Thyroid gland (tissue), 4 donors: ENCODE measurements around the gene GTF2B. TPM values are rescaled to one million over a fixed set of nuclear protein-coding genes. Genes with fewer than 3 reads are reported as not detected.
A peak's percentile ranks its signal among the peaks of the same experiment; 100 is the strongest.

ENCODE experiments used
- DNase-seq, 2 donors: peaks; one replicate each; pipeline ENCODE4 v3.0.0-alpha.2; 2019
- H3K27ac ChIP-seq, 3 donors: fragments of 200-600 bp; sonication (generic); 1 replicate in 2 of 3; 2 replicates in 1 of 3; pipeline ENCODE4 v1.5.1; 2016 to 2019; ENCODE audit warnings: mild to moderate bottlenecking in 1 of 3, moderate library complexity in 1 of 3
- H3K27me3 ChIP-seq: fragments of 200-600 bp; sonication (generic); one replicate; pipeline ENCODE4 v1.5.1; 2019
- H3K36me3 ChIP-seq, 2 donors: fragments of 200-600 bp; sonication (generic); one replicate each; pipeline ENCODE4 v1.5.1; 2016 to 2019
- H3K4me1 ChIP-seq, 2 donors: fragments of 200-600 bp; sonication (generic); one replicate each; pipeline ENCODE4 v1.5.1; 2017 to 2019
- H3K4me3 ChIP-seq, 3 donors: fragments of 200-600 bp; sonication (generic); replicated peaks in 1 of 3; 1 replicate in 2 of 3; 2 replicates in 1 of 3; pipeline ENCODE4 v1.5.1; 2016; ENCODE audit warnings: mild to moderate bottlenecking in 1 of 3
- H3K9me3 ChIP-seq: fragments of 200-600 bp; sonication (generic); one replicate; pipeline ENCODE4 v1.5.1; 2017
- POLR2A ChIP-seq, 2 donors: fragments of 450-650 bp; IDR thresholded peaks; one replicate each; pipeline ENCODE4 v1.6.1; 2017; ENCODE audit warnings: antibody characterized with exemption in 2 of 2, mild to moderate bottlenecking in 2 of 2, moderate library complexity in 1 of 2
- WGBS, 2 donors: methylation state at CpG; one replicate each; pipeline ENCODE4 v1.1.5; 2017; 5-methylcytosine and 5-hydroxymethylcytosine counted together
- intact Hi-C: fragments of 100-400 bp; cut with DNase I; formaldehyde crosslinking; loops from one replicate; pipeline ENCODE4 v1.15.1; 2023
- total RNA-seq, 4 donors: library from RNA; depleted of rRNA; stranded (reverse); fragments of >200 nt; gene quantifications; one replicate each; pipeline ENCODE4 v1.2.3, GENCODE V29; 2016
- TF ChIP-seq, protein P1 (sequence below), 6 experiments: fragments of 200-600 bp in 3 of 6; fragments of 450-650 bp in 3 of 6; sonication (generic) in 3 of 6; IDR thresholded peaks; one replicate each; pipeline ENCODE4 v1.5.1; 2016 to 2019; ENCODE audit warnings: antibody characterized with exemption in 6 of 6, mild to moderate bottlenecking in 2 of 6, inconsistent platforms in 1 of 6, moderate library complexity in 1 of 6

GTF2B gene
- total RNA-seq, 4 donors from 2014 or later, result 33.1 to 53.8 (median 39.0) TPM

DNA sequence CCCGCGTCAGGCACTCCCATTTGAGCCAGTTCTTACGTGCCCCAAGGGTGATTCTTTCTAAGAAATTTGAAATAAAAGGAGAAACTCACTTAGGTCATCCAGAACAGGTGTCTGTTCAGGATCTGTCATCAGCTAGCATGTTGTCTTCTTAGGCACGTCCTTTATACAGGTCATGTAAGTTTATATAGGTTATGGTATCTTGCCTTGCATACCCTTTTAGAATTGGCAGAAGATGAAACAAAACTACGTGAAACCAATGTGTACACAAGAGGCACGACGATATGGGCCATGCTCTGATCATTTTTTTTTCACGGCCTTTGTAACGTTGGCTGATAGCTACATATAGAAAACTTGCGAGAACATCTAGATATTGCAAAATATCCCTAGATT, 579 bp upstream of the GTF2B start:
- peaks cover 0 to under 1% of the 10 kb centered on the region in 2 donors for H3K36me3 ChIP-seq
- intact Hi-C loops, result no loop called here
- DNase-seq, result no peak
- peak overlapping the region; percentile 90 to 95 (median 94) for H3K27ac ChIP-seq
- H3K9me3 ChIP-seq, result no peaks in the 10 kb centered on the region
- peak overlapping the region in 2 of 3 donors; percentile 92 to 97 for H3K4me3 ChIP-seq
- 27 to 29% methylated on average over 10 of the region's 10 CpGs for WGBS, 2 donors
- H3K4me1 ChIP-seq, result peaks cover 17 to 22% of the 10 kb centered on the region in 2 donors
- TF ChIP-seq, protein P1, sequence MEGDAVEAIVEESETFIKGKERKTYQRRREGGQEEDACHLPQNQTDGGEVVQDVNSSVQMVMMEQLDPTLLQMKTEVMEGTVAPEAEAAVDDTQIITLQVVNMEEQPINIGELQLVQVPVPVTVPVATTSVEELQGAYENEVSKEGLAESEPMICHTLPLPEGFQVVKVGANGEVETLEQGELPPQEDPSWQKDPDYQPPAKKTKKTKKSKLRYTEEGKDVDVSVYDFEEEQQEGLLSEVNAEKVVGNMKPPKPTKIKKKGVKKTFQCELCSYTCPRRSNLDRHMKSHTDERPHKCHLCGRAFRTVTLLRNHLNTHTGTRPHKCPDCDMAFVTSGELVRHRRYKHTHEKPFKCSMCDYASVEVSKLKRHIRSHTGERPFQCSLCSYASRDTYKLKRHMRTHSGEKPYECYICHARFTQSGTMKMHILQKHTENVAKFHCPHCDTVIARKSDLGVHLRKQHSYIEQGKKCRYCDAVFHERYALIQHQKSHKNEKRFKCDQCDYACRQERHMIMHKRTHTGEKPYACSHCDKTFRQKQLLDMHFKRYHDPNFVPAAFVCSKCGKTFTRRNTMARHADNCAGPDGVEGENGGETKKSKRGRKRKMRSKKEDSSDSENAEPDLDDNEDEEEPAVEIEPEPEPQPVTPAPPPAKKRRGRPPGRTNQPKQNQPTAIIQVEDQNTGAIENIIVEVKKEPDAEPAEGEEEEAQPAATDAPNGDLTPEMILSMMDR (IDR thresholded peaks at IDR 0.05), result no peak
- no peak for TF ChIP-seq POLR2A (IDR thresholded peaks at IDR 0.05)
- H3K27me3 ChIP-seq, result no peaks in the 10 kb centered on the region

DNA sequence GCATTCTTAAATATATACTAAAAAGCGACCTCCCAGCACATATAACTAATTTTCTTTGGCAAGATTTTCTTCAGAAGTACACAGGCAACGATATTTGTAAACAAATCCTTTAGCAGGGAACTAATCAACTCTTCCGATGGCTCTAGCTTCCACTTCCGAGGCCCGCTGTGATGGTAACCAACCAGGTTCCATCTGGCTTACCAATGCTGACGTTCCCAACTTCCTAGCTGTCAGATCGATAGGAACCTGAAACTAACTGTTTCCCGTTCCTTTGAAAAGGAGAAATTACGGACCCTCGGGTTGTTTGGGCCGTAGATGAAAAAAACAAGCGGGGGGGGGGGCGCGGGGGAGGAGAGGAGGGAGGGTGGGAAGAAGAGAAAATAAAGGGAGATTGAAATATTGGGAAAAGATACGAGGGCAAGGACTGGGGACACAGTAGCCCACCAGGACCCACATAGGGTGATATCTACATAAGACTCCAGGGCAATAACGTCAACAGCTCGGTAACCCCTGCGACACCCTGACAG, 513 bp downstream of the GTF2B start:
- Histone ChIP-seq H3K27me3 (no peaks in the 10 kb centered on the region), H3K9me3 (no peaks in the 10 kb centered on the region), H3K36me3 (peaks cover 11% of the 10 kb centered on the region in 2 donors), H3K27ac (peak overlapping the region; percentile 90 to 95 (median 94)), H3K4me3 (peak overlapping the region; percentile 92 to 97 (median 95)), H3K4me1 (peaks cover 17 to 22% of the 10 kb centered on the region in 2 donors)
- 0 to 1% methylated on average over 17 of the region's 18 CpGs for WGBS, 2 donors
- intact Hi-C loops, result no loop called here
- DNase-seq, result peak; percentile 24 to 25
- no peak for TF ChIP-seq POLR2A (IDR thresholded peaks at IDR 0.05)
- TF ChIP-seq, protein P1 (IDR thresholded peaks at IDR 0.05), result no peak

DNA sequence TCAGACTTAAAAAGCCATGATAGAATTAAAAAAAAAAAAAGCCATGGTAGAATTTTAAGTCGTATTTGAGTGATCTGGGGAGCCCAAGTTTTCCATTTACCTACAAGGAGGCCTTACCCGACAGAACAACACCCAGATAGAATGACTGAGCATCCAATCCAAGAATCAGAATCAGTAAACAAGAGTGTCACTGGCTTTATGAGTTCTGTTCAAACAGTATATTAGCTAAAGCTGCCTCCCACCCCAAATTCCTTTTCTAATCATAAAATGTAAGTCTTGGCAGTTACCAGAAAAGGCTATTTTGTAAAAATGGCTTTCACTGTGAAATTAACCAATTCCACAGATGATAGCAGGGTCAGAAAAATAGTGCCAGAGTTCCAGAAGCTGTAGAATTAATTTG, 1.2 kb downstream of the GTF2B start:
- TF ChIP-seq POLR2A (IDR thresholded peaks at IDR 0.05), result no peak
- TF ChIP-seq, protein P1 (IDR thresholded peaks at IDR 0.05), result no peak
- Histone ChIP-seq H3K36me3 (peaks cover 15 to 17% of the 10 kb centered on the region in 2 donors), H3K4me1 (peaks cover 17 to 22% of the 10 kb centered on the region in 2 donors), H3K27me3 (no peaks in the 10 kb centered on the region), H3K27ac (no peak overlapping the region), H3K4me3 (peak overlapping the region in 2 of 3 donors; percentile 92 to 97), H3K9me3 (no peaks in the 10 kb centered on the region)
- WGBS, 2 donors, result 53 to 69% methylated on average over 2 of the region's 2 CpGs
- DNase-seq, result no peak
- intact Hi-C loops, result no loop called here

DNA sequence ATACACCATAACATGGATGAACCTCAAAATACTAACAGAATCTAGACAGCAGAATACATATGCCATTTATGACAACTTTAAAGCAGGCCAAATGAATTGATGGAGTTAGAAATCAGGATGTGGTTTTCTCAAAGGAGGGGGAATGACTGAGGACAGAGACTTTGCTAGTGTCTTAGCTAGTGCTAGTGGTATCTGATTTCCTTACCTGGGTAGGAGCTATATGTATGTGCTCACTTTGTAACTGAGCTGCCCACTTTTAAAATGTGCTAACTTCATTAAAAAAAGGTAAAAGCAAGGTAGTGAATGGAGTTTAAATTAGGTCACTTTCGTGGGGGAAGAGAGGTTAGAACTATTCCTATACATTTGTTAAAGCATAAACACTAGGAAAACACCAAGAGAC, 2.6 kb downstream of the GTF2B start:
- WGBS, 2 donors, result 78 to 84% methylated on average over 1 of the region's 1 CpG
- peaks cover 17 to 22% of the 10 kb centered on the region in 2 donors for H3K4me1 ChIP-seq

DNA sequence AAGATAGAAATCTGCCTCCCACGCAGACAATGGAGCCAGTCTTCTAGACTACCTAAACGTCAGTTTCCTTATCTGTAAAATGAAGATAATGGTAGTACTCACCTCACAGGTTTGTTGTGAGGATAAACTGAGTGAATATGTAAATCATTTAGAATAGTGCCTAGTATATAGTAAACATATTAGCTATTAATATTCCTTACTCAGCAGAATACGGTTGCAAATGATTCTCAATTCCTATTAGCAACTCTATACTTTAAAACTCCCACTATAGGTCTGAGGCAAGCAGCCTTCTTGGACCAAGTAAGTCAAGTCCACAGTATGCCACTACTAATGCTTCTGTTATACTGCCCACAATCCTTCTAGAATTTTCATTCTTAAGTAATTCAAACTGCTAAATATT, 5.4 kb downstream of the GTF2B start:
- WGBS, 2 donors, result 92 to 94% methylated on average over 3 of the region's 3 CpGs
- intact Hi-C loops, result no loop called here
- no peaks in the 10 kb centered on the region for H3K9me3 ChIP-seq
- no peaks in the 10 kb centered on the region for H3K27me3 ChIP-seq
- TF ChIP-seq POLR2A (IDR thresholded peaks at IDR 0.05), result no peak
- TF ChIP-seq, protein P1 (IDR thresholded peaks at IDR 0.05), result no peak
- no peak overlapping the region for H3K27ac ChIP-seq
- H3K4me1 ChIP-seq, result peaks cover 19 to 22% of the 10 kb centered on the region in 2 donors
- no peak overlapping the region for H3K4me3 ChIP-seq
- H3K36me3 ChIP-seq, result peaks cover 22 to 28% of the 10 kb centered on the region in 2 donors
- no peak for DNase-seq

More for the DNA sequence above, 2.6 kb downstream of the GTF2B start:
- TF ChIP-seq, protein P1 (IDR thresholded peaks at IDR 0.05), result no peak
- TF ChIP-seq POLR2A (IDR thresholded peaks at IDR 0.05), result no peak
- Histone ChIP-seq H3K27ac (no peak overlapping the region), H3K36me3 (peaks cover 22 to 28% of the 10 kb centered on the region in 2 donors), H3K4me3 (no peak overlapping the region), H3K9me3 (no peaks in the 10 kb centered on the region), H3K27me3 (no peaks in the 10 kb centered on the region)
- intact Hi-C loops, result no loop called here
- no peak for DNase-seq
